H9 (cell line): ENCODE data around the gene RILPL1. TPM values are rescaled to one million over a fixed set of nuclear protein-coding genes. Genes with fewer than 3 reads are reported as not detected.

Experiments
- DNase-seq: peaks from one replicate; pipeline ENCODE4 v3.0.0-alpha.2; 2017
- H2AFZ ChIP-seq: one replicate; pipeline ENCODE4 v1.6.1; 2013; ENCODE audit warnings: mild to moderate bottlenecking, low read length, control low read depth, moderate library complexity
- H2AK5ac ChIP-seq: 2 replicates; pipeline ENCODE4 v1.6.1; 2013; ENCODE audit warnings: low read length, control low read depth, mixed read lengths; ENCODE audit not compliant: insufficient read length
- H2BK120ac ChIP-seq: one replicate; pipeline ENCODE4 v1.6.1; 2013; ENCODE audit warnings: low read depth, mild to moderate bottlenecking, low read length, control low read depth, inconsistent platforms; ENCODE audit not compliant: poor library complexity, severe bottlenecking
- H2BK12ac ChIP-seq: 2 replicates; pipeline ENCODE4 v1.6.1; 2013; ENCODE audit warnings: low read length, control low read depth, mixed read lengths, low read depth; ENCODE audit not compliant: insufficient read length
- H2BK15ac ChIP-seq: 2 replicates; pipeline ENCODE4 v1.6.1; 2013; ENCODE audit warnings: low read depth, low read length, control low read depth
- H2BK20ac ChIP-seq: one replicate; pipeline ENCODE4 v1.6.1; 2013; ENCODE audit warnings: low read depth, mild to moderate bottlenecking, low read length, control low read depth, inconsistent platforms; ENCODE audit not compliant: poor library complexity, severe bottlenecking
- H2BK5ac ChIP-seq: 2 replicates; pipeline ENCODE4 v1.6.1; 2013; ENCODE audit warnings: low read length, control low read depth, mixed read lengths; ENCODE audit not compliant: insufficient read length
- H3K14ac ChIP-seq: 2 replicates; pipeline ENCODE4 v1.6.1; 2013; ENCODE audit warnings: low read length, control low read depth; ENCODE audit not compliant: insufficient read depth
- H3K18ac ChIP-seq: 2 replicates; pipeline ENCODE4 v1.6.1; 2013; ENCODE audit warnings: low read depth, mild to moderate bottlenecking, mixed read lengths, low read length, control low read depth; ENCODE audit not compliant: insufficient read length
- H3K23ac ChIP-seq: 2 replicates; pipeline ENCODE4 v1.6.1; 2013; ENCODE audit warnings: low read length, control low read depth, mixed read lengths, low read depth; ENCODE audit not compliant: insufficient read length
- H3K23me2 ChIP-seq: 2 replicates; pipeline ENCODE4 v1.6.1; 2013; ENCODE audit warnings: low read depth, mild to moderate bottlenecking, mixed read lengths, low read length, control low read depth; ENCODE audit not compliant: insufficient read length, poor library complexity, severe bottlenecking
- H3K27ac ChIP-seq: 2 replicates; pipeline ENCODE4 v1.5.1; 2013; ENCODE audit warnings: low read length, control low read depth, mixed read lengths, low read depth; ENCODE audit not compliant: insufficient read length
- H3K27me3 ChIP-seq: 2 replicates; pipeline ENCODE4 v1.6.1; 2013; ENCODE audit warnings: low read length, control low read depth, inconsistent platforms; ENCODE audit not compliant: insufficient read depth
- H3K4ac ChIP-seq: 2 replicates; pipeline ENCODE4 v1.6.1; 2013; ENCODE audit warnings: low read depth, mild to moderate bottlenecking, control low read depth, inconsistent platforms, low read length, moderate library complexity
- H3K4me1 ChIP-seq: 2 replicates; pipeline ENCODE4 v1.6.1; 2013; ENCODE audit warnings: low read length, control low read depth, inconsistent platforms; ENCODE audit not compliant: insufficient read depth
- H3K4me2 ChIP-seq: 2 replicates; pipeline ENCODE4 v1.6.1; 2013; ENCODE audit warnings: low read length, control low read depth, mixed read lengths; ENCODE audit not compliant: insufficient read length, insufficient read depth
- H3K56ac ChIP-seq: 2 replicates; pipeline ENCODE4 v1.6.1; 2013; ENCODE audit warnings: low read depth, mild to moderate bottlenecking, mixed read lengths, low read length, control low read depth; ENCODE audit not compliant: insufficient read length
- H3K79me1 ChIP-seq: 2 replicates; pipeline ENCODE4 v1.6.1; 2013; ENCODE audit warnings: low read depth, mild to moderate bottlenecking, moderate library complexity, low read length, control low read depth, inconsistent platforms; ENCODE audit not compliant: insufficient read depth, poor library complexity, severe bottlenecking
- H3K79me2 ChIP-seq: 2 replicates; pipeline ENCODE4 v1.6.1; 2013; ENCODE audit warnings: low read length, control low read depth, inconsistent platforms; ENCODE audit not compliant: insufficient read depth
- H3K9ac ChIP-seq: 2 replicates; pipeline ENCODE4 v1.6.1; 2013; ENCODE audit warnings: low read length, control low read depth, mixed read lengths; ENCODE audit not compliant: insufficient read length; ENCODE audit errors: extremely low read depth
- H3K9me3 ChIP-seq: one replicate; pipeline ENCODE4 v1.6.1; 2013; ENCODE audit warnings: low read depth, low read length, inconsistent platforms; ENCODE audit not compliant: control insufficient read depth
- H3T11ph ChIP-seq: one replicate; pipeline ENCODE4 v1.6.1; 2013; ENCODE audit warnings: mild to moderate bottlenecking, low read length, control low read depth, inconsistent platforms
- H4K20me1 ChIP-seq: one replicate; pipeline ENCODE4 v1.6.1; 2013; ENCODE audit not compliant: control insufficient read depth, insufficient read length, insufficient read depth
- H4K5ac ChIP-seq: 2 replicates; pipeline ENCODE4 v1.6.1; 2013; ENCODE audit warnings: low read depth, mild to moderate bottlenecking, mixed read lengths, low read length, control low read depth; ENCODE audit not compliant: insufficient read length
- H4K8ac ChIP-seq: replicated peaks from 2 replicates; pipeline ENCODE4 v1.6.1; 2013; ENCODE audit warnings: low read length, control low read depth, mixed read lengths, low read depth; ENCODE audit not compliant: insufficient read length
- H4K91ac ChIP-seq: 2 replicates; pipeline ENCODE4 v1.6.1; 2013; ENCODE audit warnings: low read depth, mild to moderate bottlenecking, moderate library complexity, mixed read lengths, low read length, control low read depth; ENCODE audit not compliant: insufficient read length
- H3K27ac Mint-ChIP-seq, 3 experiments: 2 replicates in 2 of 3; 3 replicates in 1 of 3; pipeline ENCODE4 v1.8.0; 2020 to 2021; ENCODE audit warnings: mixed read lengths in 3 of 3, mild to moderate bottlenecking in 1 of 3, moderate library complexity in 1 of 3
- H3K27me3 Mint-ChIP-seq: 2 replicates; pipeline ENCODE4 v1.8.0; 2021; ENCODE audit warnings: low read depth, mild to moderate bottlenecking, moderate library complexity, mixed read lengths
- H3K36me3 Mint-ChIP-seq, 3 experiments: 2 replicates in 2 of 3; 3 replicates in 1 of 3; pipeline ENCODE4 v1.8.0; 2020 to 2021; ENCODE audit warnings: low read depth in 3 of 3, mixed read lengths in 3 of 3; ENCODE audit not compliant: insufficient read depth in 1 of 3
- H3K4me1 Mint-ChIP-seq, 2 experiments: 2 replicates each; pipeline ENCODE4 v1.8.0; 2020; ENCODE audit warnings: mixed read lengths in 2 of 2
- H3K4me3 Mint-ChIP-seq, 2 experiments: 2 replicates in 1 of 2; 3 replicates in 1 of 2; pipeline ENCODE4 v1.8.0; 2020 to 2021; ENCODE audit warnings: mild to moderate bottlenecking in 2 of 2, mixed read lengths in 2 of 2, moderate library complexity in 1 of 2
- H3K9me3 Mint-ChIP-seq, 2 experiments: 2 replicates in 1 of 2; 3 replicates in 1 of 2; pipeline ENCODE4 v1.8.0; 2020; ENCODE audit warnings: mild to moderate bottlenecking in 2 of 2, mixed read lengths in 2 of 2, moderate library complexity in 1 of 2
- WGBS: extraction: QIAGEN DNeasy Blood & Tissue Kit; methylation state at CpG from one replicate; pipeline ENCODE4 v1.1.7; 2013; ENCODE audit warnings: missing lambda C conversion rate, low lambda C conversion rate, mixed read lengths; ENCODE audit not compliant: insufficient read length; ENCODE audit errors: extremely low coverage; 5-methylcytosine and 5-hydroxymethylcytosine counted together
- total RNA-seq: library from RNA; stranded (reverse); gene quantifications from 2 replicates; pipeline ENCODE4 v1.2.1, GENCODE V29; 2021
- TF ChIP-seq, protein P1 (sequence below): fragments of 200-600 bp; sonication (generic); conservative IDR thresholded peaks from 3 replicates; pipeline ENCODE4 v1.8.0; 2021; ENCODE audit warnings: antibody characterized with exemption, mild to moderate bottlenecking

Gene RILPL1
- total RNA-seq, 1 experiment from 2014 or later, result 8.1 TPM

- Histone ChIP-seq H2BK12ac (no peak overlapping the region), H3K23ac (no peak overlapping the region), H2BK5ac (no peak overlapping the region), H4K8ac (no peak overlapping the region), H3K18ac (no peak overlapping the region), H3K9ac (no peak overlapping the region), H2BK15ac (no peak overlapping the region), H4K20me1 (no peaks in the 10 kb centered on the region), H3K14ac (no peak overlapping the region), H3K27me3 (no peaks in the 10 kb centered on the region), H2AK5ac (no peak overlapping the region), H3K9me3 (no peaks in the 10 kb centered on the region), H4K91ac (no peak overlapping the region), H3T11ph (no peak overlapping the region), H3K56ac (no peak overlapping the region), H3K79me1 (no peaks in the 10 kb centered on the region), H2BK120ac (no peak overlapping the region), H3K79me2 (no peaks in the 10 kb centered on the region), H3K23me2 (no peaks in the 10 kb centered on the region), H2AFZ (no peak overlapping the region), H3K4ac (no peak overlapping the region), H3K27ac (no peak overlapping the region), H3K4me2 (no peak overlapping the region), H2BK20ac (no peak overlapping the region), H4K5ac (no peak overlapping the region), H3K4me1 (no peaks in the 10 kb centered on the region)
- Mint-ChIP-seq H3K4me3 (no peak overlapping the region), H3K4me1 (no peaks in the 10 kb centered on the region), H3K36me3 (peaks cover 2 to 18% (median 8%) of the 10 kb centered on the region in 3 experiments; a peak in 5 of 7 replicates), H3K9me3 (no peaks in the 10 kb centered on the region), H3K27me3 (no peaks in the 10 kb centered on the region), H3K27ac (no peak overlapping the region)
- TF ChIP-seq, protein P1, sequence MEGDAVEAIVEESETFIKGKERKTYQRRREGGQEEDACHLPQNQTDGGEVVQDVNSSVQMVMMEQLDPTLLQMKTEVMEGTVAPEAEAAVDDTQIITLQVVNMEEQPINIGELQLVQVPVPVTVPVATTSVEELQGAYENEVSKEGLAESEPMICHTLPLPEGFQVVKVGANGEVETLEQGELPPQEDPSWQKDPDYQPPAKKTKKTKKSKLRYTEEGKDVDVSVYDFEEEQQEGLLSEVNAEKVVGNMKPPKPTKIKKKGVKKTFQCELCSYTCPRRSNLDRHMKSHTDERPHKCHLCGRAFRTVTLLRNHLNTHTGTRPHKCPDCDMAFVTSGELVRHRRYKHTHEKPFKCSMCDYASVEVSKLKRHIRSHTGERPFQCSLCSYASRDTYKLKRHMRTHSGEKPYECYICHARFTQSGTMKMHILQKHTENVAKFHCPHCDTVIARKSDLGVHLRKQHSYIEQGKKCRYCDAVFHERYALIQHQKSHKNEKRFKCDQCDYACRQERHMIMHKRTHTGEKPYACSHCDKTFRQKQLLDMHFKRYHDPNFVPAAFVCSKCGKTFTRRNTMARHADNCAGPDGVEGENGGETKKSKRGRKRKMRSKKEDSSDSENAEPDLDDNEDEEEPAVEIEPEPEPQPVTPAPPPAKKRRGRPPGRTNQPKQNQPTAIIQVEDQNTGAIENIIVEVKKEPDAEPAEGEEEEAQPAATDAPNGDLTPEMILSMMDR, result no peak
- WGBS, result no CpG with 5 or more reads among the region's 14 CpGs
- DNase-seq, result no peak
Measured at GRCh38 chr12:123479442-123480180, 53.9 kb downstream of the RILPL1 start.
